Stimulated activated CD4-positive, alpha-beta T cell treated with anti-CD3 and anti-CD28 coated beads, Interleukin-4, amount 100 ng/mL, for 4 hours (primary cell): Measurements from ENCODE around the gene EMILIN2.
A peak's percentile ranks its signal among the peaks of the same experiment; 100 is the strongest.

Experiments used
- DNase-seq, 2 experiments: peaks; one replicate each; pipeline ENCODE4 v3.0.0-alpha.2; 2020

Gene EMILIN2

DNA sequence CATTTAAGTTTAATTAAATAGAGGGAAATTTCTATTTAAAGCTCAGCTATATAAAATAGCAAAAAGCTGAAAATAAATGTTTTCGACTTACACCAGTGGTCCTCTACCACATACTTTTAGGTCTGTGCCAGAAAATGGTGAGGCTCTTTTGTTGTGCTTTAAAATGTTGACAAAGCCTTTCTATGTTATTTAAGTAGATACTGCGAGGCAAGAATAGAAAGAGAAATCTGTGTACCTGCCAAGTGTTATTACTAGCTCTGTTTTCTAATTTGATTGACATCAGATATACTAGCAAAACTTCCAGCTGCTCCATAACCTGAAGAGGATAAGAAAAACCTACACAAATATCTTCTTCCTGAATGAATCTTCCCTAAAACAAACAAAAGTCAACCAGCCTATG lies 112.5 kb downstream of the EMILIN2 start:
- no peak for DNase-seq

DNA sequence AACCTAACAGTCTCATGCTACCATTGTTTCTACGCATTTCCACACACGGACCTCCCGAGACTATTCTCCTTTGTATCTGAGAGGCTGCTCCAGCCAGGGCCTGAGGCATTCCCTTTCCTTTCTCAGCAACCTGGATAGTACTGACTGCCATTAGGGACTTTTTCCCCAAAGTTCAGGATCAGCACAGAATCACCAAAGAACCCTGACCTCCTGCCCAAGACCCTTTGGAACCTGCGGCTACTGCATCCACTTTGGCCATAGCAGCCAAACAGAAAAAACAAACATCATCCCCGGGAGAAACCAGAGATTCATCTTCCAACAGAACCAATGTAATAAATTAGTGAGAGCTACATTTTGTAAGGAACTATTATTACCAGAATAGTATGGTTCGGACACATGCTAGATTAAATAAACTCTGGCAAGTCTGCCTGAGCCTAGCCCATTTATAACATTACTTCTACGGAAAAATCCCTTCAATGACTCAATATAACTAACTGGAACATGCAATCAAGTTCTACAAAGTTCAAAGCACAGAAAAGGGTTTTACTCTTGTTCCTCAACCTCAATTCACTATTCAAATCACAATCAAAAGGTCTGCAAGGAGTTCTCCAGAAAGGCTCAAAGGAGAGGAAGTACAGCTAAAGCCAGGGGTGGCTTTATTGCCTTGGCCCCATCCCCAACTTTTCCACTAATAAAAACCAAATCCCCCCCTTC lies 114.3 kb downstream of the EMILIN2 start:
- DNase-seq, result no peak

DNA sequence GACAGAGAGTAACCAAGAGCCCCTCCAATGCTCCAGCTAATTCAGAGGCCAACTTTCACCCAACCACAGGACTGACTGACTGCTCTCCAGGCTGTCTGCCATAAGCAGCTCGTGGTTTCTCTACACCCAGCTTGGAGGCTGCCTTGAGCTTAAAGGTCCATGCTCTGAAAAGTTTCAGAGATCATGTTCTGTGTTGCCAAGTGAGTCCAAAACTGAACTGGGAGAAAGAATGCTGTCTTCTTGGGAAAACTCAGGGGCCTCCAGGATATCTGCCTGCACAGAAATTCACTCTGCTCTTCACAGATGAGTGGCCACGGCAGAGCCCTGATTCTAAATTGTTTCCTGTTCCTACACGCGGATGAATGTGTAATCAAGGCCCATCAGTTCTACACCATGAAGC lies 115.0 kb downstream of the EMILIN2 start:
- DNase-seq, result no peak

DNA sequence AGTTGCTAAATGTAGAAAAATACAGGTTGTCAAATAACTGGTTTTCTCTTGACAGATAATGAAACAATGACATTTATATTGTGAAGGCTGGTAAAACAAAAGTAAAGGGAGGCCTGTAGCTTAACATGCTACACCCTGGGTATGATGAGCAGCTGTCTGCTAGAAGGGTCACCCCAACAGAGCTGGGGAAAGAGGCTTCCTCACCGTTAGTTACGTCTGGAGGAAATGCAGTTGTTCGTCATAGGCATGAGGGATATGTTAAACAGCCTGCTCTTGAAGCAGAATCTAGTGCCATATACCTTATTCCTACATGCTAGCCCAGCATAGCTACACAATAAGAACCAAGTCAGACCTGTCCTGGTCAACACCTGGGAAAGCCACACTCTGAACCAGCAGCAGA lies 116.2 kb downstream of the EMILIN2 start:
- peak in 1 of 2 experiments; percentile 47 for DNase-seq

DNA sequence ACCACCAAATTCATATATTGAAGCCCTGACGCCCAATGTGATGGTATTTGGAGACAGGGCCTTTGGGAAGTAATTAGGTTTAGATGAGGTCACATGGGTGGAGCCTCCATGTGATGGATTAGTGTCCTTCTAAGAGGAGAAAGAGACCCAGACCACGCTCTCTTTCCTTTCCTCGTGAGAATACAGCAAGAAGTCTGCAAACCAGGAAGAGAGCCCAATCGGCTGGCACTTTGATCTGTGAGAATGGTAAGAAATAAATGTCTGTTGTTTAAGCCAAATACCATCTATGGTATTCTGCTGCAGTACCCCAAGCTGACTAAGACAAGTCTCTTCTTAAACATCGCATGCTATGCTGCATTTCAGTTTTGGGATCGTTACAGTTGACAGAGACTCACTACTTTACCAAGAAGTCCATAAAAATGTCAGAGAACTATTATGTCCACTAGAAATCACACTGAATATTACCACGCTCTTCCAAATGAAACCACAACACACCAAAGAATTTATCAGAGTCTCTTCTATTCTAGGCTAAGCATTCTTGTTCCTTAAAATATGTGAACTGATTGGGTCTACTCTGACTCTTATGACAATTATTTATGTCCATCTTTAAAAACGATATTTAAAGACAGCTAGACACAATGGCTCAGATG lies 117.7 kb downstream of the EMILIN2 start:
- no peak for DNase-seq
